Measurements from ENCODE around the gene CASP2.
"Not testable (repeated sequence)": the region's sequence is repeated elsewhere in the genome, so short reads cannot be mapped to it uniquely, and the experiment has no call there.

The CASP2 gene

GRCh38 chr7:143264196-143264568 is 24.0 kb upstream of the CASP2 start:
- in situ Hi-C loops (cut with MboI; ENCODE audit: low sequenced_read_pairs), result not testable (repeated sequence)

- in situ Hi-C loops (cut with MboI; ENCODE audit: low sequenced_read_pairs), result no loop called here
These were observed 23.0 kb upstream of the CASP2 start for GRCh38 chr7:143265017-143265693.

DNA sequence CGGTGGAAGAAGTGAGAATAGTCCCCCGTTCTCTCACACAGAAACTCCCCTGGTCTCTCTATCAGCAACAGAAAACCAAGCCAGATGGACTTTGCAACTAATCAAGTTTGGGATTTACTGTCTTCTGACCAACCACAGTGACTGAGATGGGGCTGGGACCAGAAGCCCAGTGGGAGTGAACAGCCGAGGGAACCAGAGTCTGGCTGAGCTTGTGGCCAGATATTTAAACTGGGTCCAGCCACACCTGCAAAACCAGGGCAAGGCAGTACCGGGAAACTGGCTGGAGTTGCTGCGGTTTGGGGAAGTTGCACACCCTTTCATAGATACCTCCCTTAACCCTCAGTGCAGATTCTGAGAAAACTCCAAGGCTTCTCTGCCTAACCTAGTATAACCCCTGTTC is 18.9 kb upstream of the CASP2 start:
- in situ Hi-C loops (cut with MboI; ENCODE audit: low sequenced_read_pairs), result no loop called here

GRCh38 chr7:143271240-143271639 is 16.9 kb upstream of the CASP2 start:
- in situ Hi-C loops (cut with MboI; ENCODE audit: low sequenced_read_pairs), result no loop called here

DNA sequence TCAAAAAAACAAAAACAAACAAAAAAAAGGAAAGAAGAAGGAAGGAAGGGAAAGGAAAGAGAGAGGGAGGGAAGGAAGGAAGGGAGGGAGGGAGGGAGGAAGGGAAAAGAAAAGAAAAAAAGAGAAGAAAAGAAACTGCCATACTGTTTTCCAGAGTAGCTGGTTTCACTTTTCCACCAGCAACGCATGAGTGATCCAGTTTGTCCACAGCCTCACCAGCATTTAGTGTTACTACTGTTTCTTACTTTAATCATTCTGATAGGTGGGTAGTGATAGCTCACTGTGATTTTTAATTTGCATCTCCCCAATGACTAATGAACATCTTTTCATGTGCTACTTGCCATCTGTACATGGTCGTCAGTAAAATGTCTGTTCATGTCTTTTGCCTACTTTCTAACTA is 15.3 kb upstream of the CASP2 start:
- in situ Hi-C loops (cut with MboI; ENCODE audit: low sequenced_read_pairs), result no loop called here

GRCh38 chr7:143279186-143280098 is 8.7 kb upstream of the CASP2 start:
- in situ Hi-C loops (cut with MboI; ENCODE audit: low sequenced_read_pairs), result no loop called here

DNA sequence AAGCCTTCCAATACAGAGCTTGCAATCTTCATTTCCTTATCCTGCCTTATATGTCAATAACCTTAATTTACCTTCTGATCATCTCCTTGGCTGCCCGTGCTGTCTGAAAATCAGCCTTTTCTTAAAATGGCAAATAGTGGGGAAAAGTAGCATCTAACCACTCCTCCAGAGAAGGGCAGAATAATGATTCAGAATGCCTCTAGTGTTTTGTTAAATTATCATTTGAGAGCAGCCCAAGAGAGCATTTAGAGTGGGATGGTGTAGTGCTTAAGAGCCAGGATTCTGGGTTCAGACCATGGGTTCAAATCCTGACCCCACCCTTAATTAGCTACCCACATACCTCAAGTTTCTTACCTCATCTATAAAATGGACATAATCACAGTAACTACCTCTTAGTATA is 8.0 kb upstream of the CASP2 start:
- in situ Hi-C loops (cut with MboI; ENCODE audit: low sequenced_read_pairs), result no loop called here

GRCh38 chr7:143280566-143280965 is 7.6 kb upstream of the CASP2 start:
- in situ Hi-C loops (cut with MboI; ENCODE audit: low sequenced_read_pairs), result no loop called here

- in situ Hi-C loops (cut with MboI; ENCODE audit: low sequenced_read_pairs), result no loop called here
These were observed 6.6 kb upstream of the CASP2 start for GRCh38 chr7:143281529-143281928.

DNA sequence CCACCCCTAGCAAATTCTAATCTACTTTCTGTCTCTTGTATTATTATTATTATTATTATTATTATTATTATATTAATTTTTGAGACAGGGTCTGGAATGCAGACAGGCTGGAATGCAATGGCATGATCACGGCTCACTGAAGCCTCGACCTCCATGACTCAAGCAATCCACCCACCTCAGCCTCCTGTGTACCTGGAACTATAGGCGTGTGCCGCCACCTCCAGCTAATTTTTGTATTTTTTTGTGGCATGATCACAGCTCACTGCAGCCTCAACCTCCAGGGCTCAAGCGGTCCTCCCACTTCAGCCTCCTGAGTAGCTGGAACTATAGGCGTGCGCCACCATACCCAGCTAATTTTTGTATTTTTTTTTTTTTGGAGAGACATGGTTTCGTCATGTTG is 6.0 kb upstream of the CASP2 start:
- in situ Hi-C loops (cut with MboI; ENCODE audit: low sequenced_read_pairs), result no loop called here

- in situ Hi-C loops (cut with MboI; ENCODE audit: low sequenced_read_pairs), result no loop called here
These were observed 4.8 kb upstream of the CASP2 start for GRCh38 chr7:143283381-143283780.

DNA sequence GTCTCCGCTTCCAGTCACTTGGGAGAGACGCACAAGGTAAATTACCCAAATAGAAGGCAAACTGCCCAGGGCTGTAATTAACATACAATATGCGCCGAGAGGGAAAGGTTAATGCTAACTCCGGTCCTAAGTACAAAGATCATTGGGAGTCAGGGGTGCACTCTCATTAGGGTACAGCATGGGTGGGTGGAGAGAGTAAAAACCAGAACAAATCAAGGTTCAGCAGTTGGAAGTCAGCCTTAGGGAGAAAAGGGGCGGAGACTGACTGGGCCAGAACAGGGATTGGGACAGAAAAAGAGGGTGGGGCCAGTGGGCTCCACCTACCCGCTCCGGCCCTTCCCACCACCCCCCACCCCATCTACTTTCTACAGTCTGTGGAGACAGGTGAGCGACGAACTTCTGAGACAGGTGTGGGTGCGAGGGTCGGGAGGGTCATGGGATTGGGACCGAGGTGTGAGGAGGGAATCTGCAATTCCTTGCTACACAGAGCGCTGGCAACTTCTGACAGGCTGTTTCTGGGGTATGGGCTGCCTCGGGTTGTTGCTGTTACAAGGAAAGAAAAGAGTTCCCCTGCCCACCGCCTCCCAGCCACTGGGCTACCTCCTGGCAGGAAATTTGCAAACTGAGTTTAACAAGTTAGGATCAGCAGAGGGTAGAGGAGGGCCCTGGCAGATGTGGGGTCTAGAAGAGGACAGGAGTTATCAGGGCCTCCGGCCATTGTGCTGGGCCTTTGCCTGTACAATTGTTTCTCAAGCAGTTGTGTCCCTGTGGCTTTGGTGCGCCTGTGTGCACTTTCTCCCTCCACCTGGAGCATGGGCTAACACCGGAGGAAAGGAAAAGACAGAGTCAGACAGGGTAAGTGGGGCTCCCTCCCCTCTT is 3.3 kb upstream of the CASP2 start, which contains the start of gene TMEM139:
TMEM139 (plus strand) TSS at position 368 of the 879 bp plus-strand sequence. CDS start 1,000 bp downstream, outside the sequence.
- in situ Hi-C loops (cut with MboI; ENCODE audit: low sequenced_read_pairs), result no loop called here

DNA sequence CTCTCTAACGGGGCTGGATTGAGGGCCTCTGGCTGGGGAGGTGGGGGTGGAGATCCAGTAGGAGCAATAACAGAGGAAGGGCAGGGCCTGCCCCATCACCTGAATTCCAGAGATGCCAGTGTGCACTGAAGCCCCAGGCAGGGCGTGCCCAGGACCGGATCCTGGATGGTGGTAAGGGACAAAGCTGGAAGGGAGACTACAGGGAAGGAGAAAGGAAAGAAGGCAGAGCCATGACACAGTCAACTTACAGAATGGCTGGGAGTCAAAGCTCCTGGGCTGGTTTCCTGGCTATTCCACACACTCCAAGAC is 2.7 kb upstream of the CASP2 start:
- in situ Hi-C loops (cut with MboI; ENCODE audit: low sequenced_read_pairs), result no loop called here

GRCh38 chr7:143285806-143286521 is 2.2 kb upstream of the CASP2 start:
- in situ Hi-C loops (cut with MboI; ENCODE audit: low sequenced_read_pairs), result no loop called here

GRCh38 chr7:143286522-143286890 is 1.6 kb upstream of the CASP2 start:
- in situ Hi-C loops (cut with MboI; ENCODE audit: low sequenced_read_pairs), result no loop called here

DNA sequence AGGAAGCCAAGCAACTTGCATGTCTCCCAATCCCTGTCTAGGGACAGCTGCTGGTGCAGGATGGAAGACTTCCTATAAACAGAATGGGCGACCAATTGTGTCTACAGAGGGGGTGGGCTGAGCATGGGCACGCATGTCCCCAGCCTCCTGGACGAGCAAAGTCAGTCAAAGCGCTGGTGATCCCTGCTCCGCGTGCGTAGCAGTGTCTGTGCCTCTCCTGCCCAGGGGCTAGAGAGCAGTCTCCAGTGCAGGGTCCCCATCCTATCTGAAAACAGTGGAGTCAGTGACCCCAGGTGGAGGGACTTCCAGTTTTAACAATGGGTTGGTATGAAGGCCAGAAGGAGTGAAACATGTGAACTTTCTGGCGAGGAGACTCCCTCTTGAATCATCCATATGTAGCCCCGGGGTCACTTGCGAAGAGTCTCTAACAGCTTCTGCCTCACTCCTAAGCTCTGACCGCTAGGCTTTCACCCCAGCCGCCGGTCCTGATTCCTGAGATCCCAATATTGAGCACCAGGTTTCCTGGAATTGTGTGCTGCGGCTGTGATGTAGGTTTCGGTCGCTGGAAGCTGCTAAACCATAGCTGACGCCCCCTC is 714 bp upstream of the CASP2 start:
- in situ Hi-C loops (cut with MboI; ENCODE audit: low sequenced_read_pairs), result no loop called here

GRCh38 chr7:143288836-143289235 is 685 bp downstream of the CASP2 start:
- in situ Hi-C loops (cut with MboI; ENCODE audit: low sequenced_read_pairs), result no loop called here

DNA sequence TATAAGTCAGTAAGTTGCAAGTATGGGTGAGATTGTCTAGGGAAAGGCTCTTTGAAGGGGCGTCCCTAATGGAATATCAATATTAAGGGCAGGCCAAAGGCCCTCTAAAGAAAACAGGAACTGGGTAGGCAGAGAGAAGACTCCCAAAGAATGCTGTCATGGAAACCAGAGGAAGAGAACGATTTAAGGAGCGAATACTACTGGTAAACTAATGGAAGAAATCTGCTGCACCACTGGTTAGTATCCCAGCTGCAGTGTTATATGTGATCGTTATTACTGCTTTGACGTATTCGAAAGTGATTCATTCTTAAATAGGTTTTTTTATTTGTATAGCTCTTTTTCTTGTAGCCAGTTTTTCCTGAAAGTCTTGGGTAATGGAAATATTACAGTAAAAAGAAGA is 1.3 kb downstream of the CASP2 start:
- in situ Hi-C loops (cut with MboI; ENCODE audit: low sequenced_read_pairs), result no loop called here

DNA sequence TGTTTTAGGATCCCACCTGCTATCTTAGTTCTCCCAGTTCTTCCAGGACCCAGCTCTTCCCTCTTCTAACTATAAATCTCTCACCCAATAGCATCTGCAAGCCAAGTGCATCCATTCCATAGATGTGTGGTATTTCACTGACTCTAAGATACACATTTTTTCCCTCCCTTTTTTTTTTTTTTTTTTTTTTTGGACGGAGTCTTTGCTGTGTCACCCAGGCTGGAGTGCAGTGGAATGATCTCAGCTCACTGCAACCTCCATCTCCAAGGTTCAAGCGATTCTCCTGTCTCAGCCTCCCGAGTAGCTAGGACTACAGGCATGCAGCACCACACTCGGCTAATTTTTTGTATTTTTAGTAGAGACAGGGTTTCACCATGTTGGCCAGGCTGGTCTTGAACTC is 1.7 kb downstream of the CASP2 start:
- in situ Hi-C loops (cut with MboI; ENCODE audit: low sequenced_read_pairs), result not testable (repeated sequence)

- in situ Hi-C loops (cut with MboI; ENCODE audit: low sequenced_read_pairs), result no loop called here
These were observed 2.1 kb downstream of the CASP2 start for GRCh38 chr7:143290293-143290692.
